ENCODE data around the gene HTR2B.
"Not testable (repeated sequence)": the region's sequence is repeated elsewhere in the genome, so short reads cannot be mapped to it uniquely, and the experiment has no call there.

The HTR2B gene

GRCh38 chr2:231093933-231094332 is 30.9 kb downstream of the HTR2B start:
- DNase-seq (ENCODE audit: low read depth), result no peak

GRCh38 chr2:231088754-231089153 is 36.1 kb downstream of the HTR2B start:
- DNase-seq (ENCODE audit: low read depth), result no peak

- no peak for DNase-seq (ENCODE audit: low read depth)
Measured at GRCh38 chr2:231084565-231084964, 40.3 kb downstream of the HTR2B start.

GRCh38 chr2:231069379-231070054 is 55.3 kb downstream of the HTR2B start:
- DNase-seq (ENCODE audit: low read depth), result no peak

- no peak for DNase-seq (ENCODE audit: low read depth)
Measured at GRCh38 chr2:231068525-231069222, 56.2 kb downstream of the HTR2B start.

GRCh38 chr2:231067531-231067930 is 57.3 kb downstream of the HTR2B start:
- not testable (repeated sequence) for DNase-seq (ENCODE audit: low read depth)

GRCh38 chr2:231065966-231066365 is 58.9 kb downstream of the HTR2B start:
- DNase-seq (ENCODE audit: low read depth), result no peak

- DNase-seq (ENCODE audit: low read depth), result no peak
Measured at GRCh38 chr2:231063347-231063746, 61.5 kb downstream of the HTR2B start.

GRCh38 chr2:231062776-231063175 is 62.1 kb downstream of the HTR2B start:
- DNase-seq (ENCODE audit: low read depth), result no peak

GRCh38 chr2:231059756-231060155 is 65.1 kb downstream of the HTR2B start:
- no peak for DNase-seq (ENCODE audit: low read depth)

- no peak for DNase-seq (ENCODE audit: low read depth)
Measured at GRCh38 chr2:231058761-231059550, 65.9 kb downstream of the HTR2B start.

Data from activated T-cell treated with anti-CD3 and anti-CD28 coated beads for 48 hours (primary cell).